ENCODE data around the gene PTPRCAP. TPM values are rescaled to one million over a fixed set of nuclear protein-coding genes. Genes with fewer than 3 reads are reported as not detected.

Gene PTPRCAP
- total RNA-seq, 6 donors from 2014 or later: 12.8 to 34.0 (median 18.0) TPM

Small RNAs within 50 kb of the gene (small RNA-seq; reads per million reads assigned to genes)
- gene RNU6-1238P: 0 reads per million in 4 donors

Other genes with a start within 250 kb of the PTPRCAP start
- 100 to 1,000 TPM in 4 of 6 donors, 10 to 100 TPM in 2; 76.9 to 232 (median 117) TPM for gene GRK2, start 171.2 kb downstream of the PTPRCAP start, total RNA-seq
- 100 to 1,000 TPM in 2 of 6 donors, 10 to 100 TPM in 4; 47.4 to 221 (median 78.3) TPM for gene ANKRD13D, start 148.4 kb downstream of the PTPRCAP start, total RNA-seq
- 10 to 100 TPM; 35.9 to 99.2 (median 53.8) TPM for gene SSH3, start 134.2 kb downstream of the PTPRCAP start, total RNA-seq
- gene POLD4, start 84.1 kb downstream of the PTPRCAP start, total RNA-seq: 100 to 1,000 TPM in 4 of 6 donors, 10 to 100 TPM in 2; 55.5 to 173 (median 106) TPM
- gene CLCF1, start 64.1 kb downstream of the PTPRCAP start, total RNA-seq: 10 to 100 TPM in 2 of 6 donors, 1 to 10 TPM in 4; 3.7 to 29.5 (median 6.0) TPM
- 100 to 1,000 TPM in 1 of 6 donors, 10 to 100 TPM in 5; 20.4 to 115 (median 28.2) TPM for gene RAD9A, start 45.7 kb downstream of the PTPRCAP start, total RNA-seq
- 100 to 1,000 TPM in 3 of 6 donors, 10 to 100 TPM in 3; 83.8 to 191 (median 135) TPM for gene PPP1CA, start 35.8 kb downstream of the PTPRCAP start, total RNA-seq
- gene TBC1D10C, start 33.6 kb downstream of the PTPRCAP start, total RNA-seq: 10 to 100 TPM in 5 of 6 donors, 1 to 10 TPM in 1; 8.4 to 45.3 (median 32.7) TPM
- gene CARNS1, start 22.0 kb downstream of the PTPRCAP start, total RNA-seq: 1 to 10 TPM in 2 of 6 donors, under 1 TPM in 4; 0.49 to 4.2 (median 0.89) TPM
- gene RPS6KB2, start 9.2 kb downstream of the PTPRCAP start, total RNA-seq: 10 to 100 TPM; 35.2 to 94.3 (median 50.4) TPM
- gene CORO1B, start 5.8 kb upstream of the PTPRCAP start, total RNA-seq: 100 to 1,000 TPM in 4 of 6 donors, 10 to 100 TPM in 2; 49.0 to 178 (median 118) TPM
- not detected for gene GPR152, start 15.0 kb upstream of the PTPRCAP start, total RNA-seq
- 1 to 10 TPM; 1.5 to 4.7 (median 2.3) TPM for gene CABP4, start 17.7 kb upstream of the PTPRCAP start, total RNA-seq
- 100 to 1,000 TPM in 1 of 6 donors, 10 to 100 TPM in 5; 51.2 to 102 (median 75.2) TPM for gene TMEM134, start 31.6 kb upstream of the PTPRCAP start, total RNA-seq
- gene AIP, start 45.3 kb upstream of the PTPRCAP start, total RNA-seq: 100 to 1,000 TPM in 1 of 6 donors, 10 to 100 TPM in 5; 51.1 to 101 (median 75.3) TPM
- gene PITPNM1, start 67.7 kb upstream of the PTPRCAP start, total RNA-seq: 10 to 100 TPM; 32.0 to 90.1 (median 40.7) TPM
- 100 to 1,000 TPM in 2 of 6 donors, 10 to 100 TPM in 4; 36.7 to 119 (median 89.0) TPM for gene CDK2AP2, start 70.5 kb upstream of the PTPRCAP start, total RNA-seq
- not detected for gene CABP2, start 85.8 kb upstream of the PTPRCAP start, total RNA-seq
- 1,000 to 10,000 TPM in 4 of 6 donors, 100 to 1,000 TPM in 2; 600 to 1,952 (median 1,144) TPM for gene GSTP1, start 146.1 kb upstream of the PTPRCAP start, total RNA-seq
- 100 to 1,000 TPM; 169 to 395 (median 205) TPM for gene NDUFV1, start 169.3 kb upstream of the PTPRCAP start, total RNA-seq
- 10 to 100 TPM in 4 of 6 donors, 1 to 10 TPM in 1, not detected in 1; 4.3 to 17.8 (median 13.9) TPM for gene NUDT8, start 192.3 kb upstream of the PTPRCAP start, total RNA-seq
- gene TBX10, start 202.1 kb upstream of the PTPRCAP start, total RNA-seq: not detected
- gene ACY3, start 213.0 kb upstream of the PTPRCAP start, total RNA-seq: 1 to 10 TPM in 1 of 6 donors, under 1 TPM in 1, not detected in 4; 0.37 to 3.2 TPM
- gene ALDH3B2, start 236.9 kb upstream of the PTPRCAP start, total RNA-seq: 1 to 10 TPM in 2 of 6 donors, under 1 TPM in 3, not detected in 1; 0.30 to 6.4 (median 0.86) TPM